Measurements from ENCODE around the gene LTN1. TPM values are rescaled to one million over a fixed set of nuclear protein-coding genes. Genes with fewer than 3 reads are reported as not detected.
A peak's percentile ranks its signal among the peaks of the same experiment; 100 is the strongest.

Gene LTN1
- total and polyA plus RNA-seq, 2 of the 13 experiments (the other 11 are each of a cell fraction or from before 2014, with no cell fraction given) = 6.7 to 24.6 TPM

- in situ Hi-C loops (cut with HindIII; ENCODE audit: extremely low pct_ligation_motif_present, low pct_unique_long_range_greater_than_20kb) (no loop called here), intact Hi-C loops (cut with micrococcal nuclease; ENCODE audit: unreplicated experiment) (no loop called here)
- FAIRE-seq (no peak), DNase-seq (ENCODE audit: low spot score) (no peak), ATAC-seq (no peak)
- H2AFZ ChIP-seq (ENCODE audit: low read length) = no peak overlapping the region
- no peaks in the 10 kb centered on the region for H3K79me2 ChIP-seq (ENCODE audit: insufficient read depth, low read length)
- H3K9ac ChIP-seq (ENCODE audit: insufficient read depth, low read depth, low read length) = no peak overlapping the region
- BruUV-seq (replicated peaks) = no TSS peak
- H3K4me1 ChIP-seq (ENCODE audit: insufficient read depth, low read length) = peaks cover 17% of the 10 kb centered on the region
- 88% methylated on average over 3 of the region's 3 CpGs for WGBS (ENCODE audit: low lambda C conversion rate)
- 0 out of 5 replicates have a peak, but pooled peaks cover 0 to 6% of the 10 kb centered on the region in 2 experiments for H3K36me3 ChIP-seq (replicated peaks in 1 of 2; ENCODE audit: control insufficient read depth in 1 of 2, insufficient read depth in 2 of 2, low read length in 2 of 2)
- ChIA-PET CTCF (ENCODE audit: low intra/inter-chr PET ratio, low total read pairs) (no interaction called here), POLR2A (interaction anchor here (0.8 to 2.6 kb wide), 2 partner anchors 12 to 14 kb away, joined by 3 to 11 read pairs; partner anchors contain the start of genes LTN1 and RWDD2B)
- no peak overlapping the region for H3K27ac ChIP-seq (ENCODE audit: extremely low read length, insufficient read depth, low read length)
- no peaks in the 10 kb centered on the region for H4K20me1 ChIP-seq (ENCODE audit: insufficient read depth, low read length)
- no peak overlapping the region for H3K4me3 ChIP-seq (replicated peaks in 1 of 3; ENCODE audit: insufficient read depth in 1 of 3, low read depth in 2 of 3, low read length in 3 of 3)
- H3K4me2 ChIP-seq (ENCODE audit: low read depth, low read length) = no peak overlapping the region
- no peaks in the 10 kb centered on the region for H3K27me3 ChIP-seq (ENCODE audit: control insufficient read depth in 1 of 2, insufficient read depth in 2 of 2, low read length in 2 of 2)
- TF ChIP-seq ZNF660 (CRISPR knock-in tag; IDR thresholded peaks at IDR 0.05; ENCODE audit: borderline replicate concordance, low read depth) (no peak), E2F5 (CRISPR knock-in tag; conservative IDR thresholded peaks at IDR 0.05) (no peak), PBX2 (CRISPR knock-in tag; IDR thresholded peaks at IDR 0.05) (no peak), MAFK (conservative IDR thresholded peaks at IDR 0.05 in 1 of 2, IDR thresholded peaks at IDR 0.05 in 1 of 2; ENCODE audit: low read length in 2 of 2) (peak; percentile 67 to 77), MAFF (IDR thresholded peaks at IDR 0.05; ENCODE audit: low read depth, low read length) (peak; percentile 74), MIXL1 (CRISPR knock-in tag; IDR thresholded peaks at IDR 0.05) (no peak)
- no peaks in the 10 kb centered on the region for H3K9me3 ChIP-seq (ENCODE audit: low read length)
These were observed 14.5 kb upstream of the LTN1 start for GRCh38 chr21:29007135-29007534.

GRCh38 chr21:29005696-29006095 lies 13.0 kb upstream of the LTN1 start:
- no peaks in the 10 kb centered on the region for H3K9me3 ChIP-seq (ENCODE audit: low read length)
- H3K27me3 ChIP-seq (ENCODE audit: control insufficient read depth in 1 of 2, insufficient read depth in 2 of 2, low read length in 2 of 2) = no peaks in the 10 kb centered on the region
- ATAC-seq (no peak), FAIRE-seq (no peak), DNase-seq (ENCODE audit: low spot score) (no peak)
- BruUV-seq (replicated peaks) = no TSS peak
- no peak overlapping the region for H3K4me2 ChIP-seq (ENCODE audit: low read depth, low read length)
- in situ Hi-C loops (cut with HindIII; ENCODE audit: extremely low pct_ligation_motif_present, low pct_unique_long_range_greater_than_20kb) = no loop called here
- ChIA-PET CTCF (ENCODE audit: low intra/inter-chr PET ratio, low total read pairs) (no interaction called here), POLR2A (interaction anchor here (1.1 to 2.6 kb wide), 4 partner anchors 12 to 18 kb away, joined by 3 to 15 read pairs (median 7); partner anchors contain the start of genes LTN1, RWDD2B and USP16)
- intact Hi-C loops (cut with micrococcal nuclease; ENCODE audit: unreplicated experiment) = no loop called here
- H3K4me1 ChIP-seq (ENCODE audit: insufficient read depth, low read length) = peaks cover 17% of the 10 kb centered on the region
- no peaks in the 10 kb centered on the region for H3K79me2 ChIP-seq (ENCODE audit: insufficient read depth, low read length)
- no peak overlapping the region for H3K4me3 ChIP-seq (replicated peaks in 1 of 3; ENCODE audit: insufficient read depth in 1 of 3, low read depth in 2 of 3, low read length in 3 of 3)
- H3K36me3 ChIP-seq (replicated peaks in 1 of 2; ENCODE audit: control insufficient read depth in 1 of 2, insufficient read depth in 2 of 2, low read length in 2 of 2) = 0 out of 5 replicates have a peak, but pooled peaks cover 0 to 6% of the 10 kb centered on the region in 2 experiments
- 100% methylated on average over 6 of the region's 6 CpGs for WGBS (ENCODE audit: low lambda C conversion rate)
- H4K20me1 ChIP-seq (ENCODE audit: insufficient read depth, low read length) = no peaks in the 10 kb centered on the region
- H2AFZ ChIP-seq (ENCODE audit: low read length) = no peak overlapping the region
- no peak overlapping the region for H3K27ac ChIP-seq (ENCODE audit: extremely low read length, insufficient read depth, low read length)
- H3K9ac ChIP-seq (ENCODE audit: insufficient read depth, low read depth, low read length) = no peak overlapping the region
- TF ChIP-seq AGO2 (optimal IDR thresholded peaks at IDR 0.05; ENCODE audit: low read depth, low read length) (no peak), PHF5A (CRISPR knock-in tag; IDR thresholded peaks at IDR 0.05; ENCODE audit: low read depth, unreplicated experiment) (no peak), ZFP41 (CRISPR knock-in tag; IDR thresholded peaks at IDR 0.05; ENCODE audit: borderline replicate concordance) (no peak), ZNF746 (CRISPR knock-in tag; IDR thresholded peaks at IDR 0.05) (no peak), ZNF414 (CRISPR knock-in tag; IDR thresholded peaks at IDR 0.05) (no peak), SKIL (CRISPR knock-in tag; IDR thresholded peaks at IDR 0.05; ENCODE audit: borderline replicate concordance) (no peak), ZNF552 (CRISPR knock-in tag; IDR thresholded peaks at IDR 0.05; ENCODE audit: borderline replicate concordance) (no peak)

Measured in HepG2 (cell line).